GM19043 (cell line): ENCODE measurements around the gene FZR1.

Source experiments
- ATAC-seq: cut with Tn5 transposase; IDR thresholded peaks from one replicate; pipeline ENCODE4 v1.9.1; 2021; ENCODE audit warnings: low read depth; ENCODE audit not compliant: unreplicated experiment

FZR1 gene

DNA sequence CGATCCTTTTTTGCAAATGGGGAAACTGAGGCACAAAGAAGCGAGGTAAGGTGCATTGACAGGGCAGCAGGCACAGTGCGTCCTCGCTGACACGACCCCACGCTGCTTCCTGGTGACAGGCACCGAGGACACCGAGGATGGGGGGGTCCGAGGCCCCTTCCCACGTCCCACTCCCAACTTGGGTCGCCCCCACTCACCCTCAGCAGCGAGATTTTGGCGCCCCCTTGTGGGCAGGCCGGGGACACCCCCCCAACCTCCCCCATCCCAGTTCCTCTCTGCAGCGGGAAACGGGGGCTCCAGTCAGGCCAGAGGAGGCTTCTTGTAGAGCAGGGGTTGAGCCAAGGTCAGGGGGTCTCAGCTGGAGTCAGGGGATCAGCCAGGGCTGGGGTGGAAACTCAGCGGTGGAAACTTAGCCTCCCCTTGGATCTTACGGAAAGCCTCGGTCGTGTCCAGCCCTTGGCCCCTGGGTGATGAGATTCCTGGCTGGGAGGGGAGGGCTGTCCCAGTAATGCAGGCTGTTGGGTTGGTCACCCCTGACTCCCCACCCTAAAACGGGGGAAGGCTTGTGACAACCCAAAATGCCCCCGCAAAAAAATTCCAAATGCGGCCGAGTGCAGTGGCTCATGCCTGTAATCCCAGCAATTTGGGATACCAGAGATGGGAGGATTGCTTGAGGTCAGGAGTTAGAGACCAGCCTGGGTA is 34.0 kb upstream of the FZR1 start:
- ATAC-seq, result no peak

DNA sequence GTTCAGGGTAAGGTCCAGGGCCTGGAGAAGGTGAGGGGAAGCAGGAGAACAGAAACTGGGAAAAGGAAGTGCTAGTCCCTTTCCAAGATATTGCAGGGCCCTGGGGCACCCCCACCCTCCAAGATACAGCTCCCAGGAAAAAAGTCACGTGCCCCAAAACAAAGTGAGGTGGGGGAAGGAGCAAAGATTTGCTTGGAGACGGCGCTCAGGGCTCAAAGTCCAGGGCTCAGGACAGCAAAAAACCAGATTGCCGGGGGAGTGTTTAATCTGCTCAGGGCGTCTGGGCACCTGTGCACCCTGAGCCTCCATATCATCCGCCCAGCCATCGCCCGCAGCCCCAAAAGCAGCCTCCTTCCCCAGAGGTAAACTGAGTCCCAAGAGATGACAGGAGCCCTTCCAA is 32.1 kb upstream of the FZR1 start:
- no peak for ATAC-seq

DNA sequence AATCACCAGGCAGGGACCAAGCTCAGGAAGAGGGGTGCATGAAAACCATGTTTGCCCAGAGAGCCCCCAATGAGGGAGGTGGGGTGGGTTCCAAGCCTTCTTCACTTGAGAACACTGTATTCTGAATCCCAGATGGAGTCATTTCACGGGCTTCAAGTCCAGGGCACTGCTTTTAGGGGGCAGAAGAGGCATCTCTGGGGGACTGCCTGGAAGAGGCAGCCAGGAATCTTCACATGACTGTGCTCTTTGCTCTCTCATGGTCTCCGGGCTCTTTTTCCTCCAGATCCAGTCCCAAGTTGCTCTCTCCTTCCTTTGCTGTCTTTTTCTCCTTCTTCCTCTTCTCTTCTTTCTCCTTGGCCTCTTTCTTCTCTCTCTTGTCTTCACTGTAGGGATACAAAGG is 31.5 kb upstream of the FZR1 start:
- ATAC-seq, result no peak

DNA sequence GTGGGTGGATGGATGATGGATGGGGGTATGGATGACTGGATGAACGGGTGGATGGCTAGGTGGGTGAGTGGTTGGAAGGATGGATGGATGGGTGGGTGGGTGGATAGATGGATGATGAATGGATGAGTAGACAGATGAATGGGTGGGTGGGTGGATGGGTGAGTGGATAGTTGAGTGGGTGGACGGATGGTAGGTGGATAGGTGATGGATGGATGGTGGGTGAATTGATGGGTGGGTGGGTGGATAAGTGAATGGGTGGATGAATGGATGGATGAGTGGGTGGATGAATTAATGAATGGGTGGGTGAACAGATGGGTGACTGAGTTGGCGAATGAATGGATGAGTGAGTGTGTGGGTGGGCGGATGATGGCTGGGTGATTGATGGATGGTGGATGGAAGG is 30.7 kb upstream of the FZR1 start:
- ATAC-seq, result no peak

DNA sequence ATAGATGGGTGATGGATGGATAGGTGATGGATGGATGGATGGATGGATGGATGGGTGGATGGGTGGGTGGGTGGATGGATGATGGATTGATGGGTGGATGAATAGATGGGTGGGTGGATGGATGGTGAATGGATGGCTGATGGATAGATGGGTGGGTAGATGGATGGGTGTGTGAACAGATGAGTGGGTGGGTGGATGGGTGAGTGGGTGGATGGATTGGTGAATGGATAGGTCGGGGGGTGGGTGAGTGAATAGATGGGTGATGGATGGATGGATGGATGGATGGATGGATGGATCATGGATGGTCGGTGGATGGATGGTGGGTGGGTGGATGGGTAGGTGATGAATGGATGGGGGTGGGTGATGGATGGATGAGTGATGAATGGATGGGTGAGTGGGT is 29.3 kb upstream of the FZR1 start:
- no peak for ATAC-seq

DNA sequence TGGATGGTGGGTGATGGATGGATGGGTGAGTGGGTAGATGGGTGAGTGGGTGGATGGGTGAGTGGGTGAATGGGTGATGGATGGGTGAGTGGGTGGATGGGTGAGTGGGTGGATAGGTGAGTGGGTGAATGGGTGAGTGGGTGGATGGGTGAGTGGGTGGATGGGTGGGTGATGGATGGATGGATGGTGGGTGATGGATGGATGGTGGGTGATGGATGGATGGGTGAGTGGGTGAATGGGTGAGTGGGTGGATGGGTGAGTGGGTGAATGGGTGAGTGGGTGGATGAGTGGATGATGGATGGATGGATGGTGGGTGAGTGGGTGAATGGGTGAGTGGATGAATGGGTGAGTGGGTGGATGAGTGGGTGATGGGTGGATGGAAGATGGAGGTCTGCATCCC is 28.6 kb upstream of the FZR1 start:
- ATAC-seq, result no peak

DNA sequence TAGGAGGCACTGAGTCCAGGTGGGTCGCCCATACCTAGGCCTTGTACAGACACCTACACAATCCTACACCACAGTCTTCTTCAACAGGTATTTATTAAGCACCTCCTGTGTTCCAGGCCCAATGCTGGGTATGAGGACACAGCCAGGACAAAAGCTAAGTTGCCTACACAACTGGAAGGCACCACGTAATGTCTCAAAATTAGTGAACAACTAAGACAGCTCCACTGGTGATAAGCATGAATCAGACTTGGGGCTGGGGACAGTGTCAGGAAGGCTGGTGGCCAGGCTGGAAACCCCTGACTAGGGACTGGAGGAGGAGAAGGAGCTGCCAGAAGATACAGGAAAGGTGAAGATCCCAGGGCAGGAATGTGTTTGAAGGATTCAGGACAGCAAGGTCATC is 28.2 kb upstream of the FZR1 start:
- ATAC-seq, result no peak

DNA sequence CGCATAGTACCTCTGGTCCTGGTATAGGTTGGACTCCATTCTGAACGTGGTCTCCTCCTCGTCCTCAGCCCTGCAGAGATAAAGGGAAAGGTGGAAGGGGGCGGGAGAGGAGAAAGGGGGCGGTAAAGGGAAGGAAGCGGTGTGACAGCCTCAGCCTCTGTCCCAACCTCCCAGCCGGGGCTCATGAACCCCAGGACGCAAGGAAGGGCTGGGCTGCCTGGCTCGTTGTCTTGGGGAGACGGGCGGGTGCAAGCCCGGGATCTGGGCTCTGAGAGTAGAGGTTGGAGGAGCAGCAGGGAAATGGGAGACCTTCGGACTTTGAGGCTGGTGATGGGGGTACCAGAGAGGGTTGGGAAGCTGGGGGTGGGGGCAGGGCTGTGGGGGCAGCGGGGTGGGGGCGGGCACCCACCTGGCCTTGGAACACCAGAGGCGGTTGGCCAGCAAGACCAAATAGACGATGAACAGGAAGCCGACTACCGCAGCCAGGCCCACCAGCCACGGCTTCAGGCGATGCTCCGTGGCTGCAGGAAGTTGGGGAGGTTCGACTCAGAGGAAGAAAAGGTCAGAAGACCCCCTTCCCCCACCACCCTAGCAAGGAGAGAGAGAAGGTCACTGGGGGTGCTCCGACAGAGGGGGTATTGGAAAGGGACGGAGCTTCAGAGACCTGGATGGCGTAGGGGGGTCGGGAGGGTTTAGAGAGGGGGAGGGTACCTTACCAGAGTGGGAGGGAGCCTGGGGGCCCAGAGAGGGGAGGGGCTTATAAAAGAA is 27.5 kb upstream of the FZR1 start:
- ATAC-seq, result no peak

DNA sequence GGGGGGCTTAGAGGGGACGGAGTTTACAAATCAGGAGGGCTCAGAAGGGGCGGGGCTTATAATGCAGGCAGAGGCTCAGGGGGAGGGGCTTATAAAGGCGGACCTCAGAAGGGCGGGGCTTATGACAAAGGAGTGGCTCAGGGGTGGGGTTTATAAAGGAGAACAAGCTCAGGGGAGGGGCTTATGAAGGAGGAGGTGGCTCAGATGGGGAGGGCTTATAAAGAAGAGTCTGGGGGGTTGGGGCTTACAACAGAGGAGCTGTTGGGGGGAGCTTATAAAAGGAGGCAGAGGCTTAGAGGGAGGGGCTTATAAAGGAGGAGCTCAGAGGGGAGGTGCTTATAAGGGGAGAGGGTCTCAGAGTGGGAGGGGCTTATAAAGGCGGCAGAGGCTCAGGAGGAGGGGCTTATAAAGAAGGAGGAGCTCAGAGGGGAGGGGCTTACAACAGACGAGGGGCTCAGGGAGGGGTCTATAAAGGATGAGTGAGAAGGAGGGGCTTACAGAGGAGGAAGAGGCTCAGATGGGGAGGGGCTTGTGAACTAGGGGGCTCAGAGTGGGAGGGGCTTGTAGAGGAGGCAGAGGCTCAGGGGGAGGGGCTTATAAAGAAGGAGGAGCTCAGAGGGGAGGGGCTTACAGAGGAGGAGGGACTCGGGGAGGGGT is 26.8 kb upstream of the FZR1 start:
- no peak for ATAC-seq

DNA sequence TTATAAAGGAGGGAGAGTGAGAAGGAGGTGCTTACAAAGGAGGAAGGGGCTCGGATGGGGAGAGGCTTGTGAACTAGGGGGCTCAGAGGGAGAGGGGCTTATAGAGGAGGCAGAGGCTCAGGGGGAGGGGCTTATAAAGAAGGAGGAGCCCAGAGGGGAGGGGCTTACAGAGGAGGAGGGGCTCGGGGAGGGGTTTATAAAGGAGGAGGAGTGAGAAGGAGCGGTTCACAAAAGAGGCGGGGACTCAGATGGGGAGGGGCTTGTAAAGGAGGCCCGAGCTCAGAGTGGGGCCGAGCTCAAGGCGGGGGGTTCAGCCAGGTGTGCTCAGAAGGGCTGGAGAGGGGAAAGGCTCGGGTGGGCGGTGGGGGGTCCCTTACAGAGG is 26.3 kb upstream of the FZR1 start:
- no peak for ATAC-seq

DNA sequence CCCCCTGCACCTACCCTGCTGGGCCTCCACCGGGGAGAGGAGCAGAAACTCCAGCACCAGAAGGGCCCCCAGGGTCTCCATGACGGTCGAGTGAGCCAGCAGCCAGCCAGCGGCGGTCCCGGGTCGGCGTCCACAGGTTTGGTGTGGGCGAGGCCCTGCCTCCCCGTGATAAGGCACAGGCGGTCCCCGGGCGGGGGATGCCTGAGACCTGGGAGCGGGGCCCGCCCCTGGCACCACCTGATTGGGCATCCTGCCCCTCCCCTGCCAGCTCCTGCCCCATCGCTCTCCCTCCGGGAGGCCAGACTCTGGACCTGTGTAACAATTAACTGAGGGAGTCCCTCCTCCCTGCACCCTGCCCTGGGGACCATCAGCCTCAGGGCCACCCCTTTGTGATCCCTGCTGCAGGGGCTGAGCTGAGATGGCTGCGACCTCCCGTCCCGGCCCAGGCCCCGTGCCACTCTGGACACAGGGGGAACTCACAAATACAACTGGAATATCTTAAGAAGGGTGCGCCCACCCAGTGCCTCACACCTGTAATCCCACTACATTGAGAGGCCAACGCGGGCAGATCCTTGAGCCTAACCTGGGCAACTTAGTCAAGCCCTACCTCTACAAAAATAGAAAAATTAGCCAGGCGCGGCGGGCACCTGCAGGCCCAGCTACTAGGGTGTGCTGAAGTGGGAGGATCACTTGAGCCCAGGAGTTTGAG is 25.6 kb upstream of the FZR1 start, which contains the start of gene SMIM24:
TSS of gene SMIM24 (minus strand) at position 143 of the 709 bp plus-strand sequence. CDS start at position 81, 62 bp downstream.
- ATAC-seq, result no peak

DNA sequence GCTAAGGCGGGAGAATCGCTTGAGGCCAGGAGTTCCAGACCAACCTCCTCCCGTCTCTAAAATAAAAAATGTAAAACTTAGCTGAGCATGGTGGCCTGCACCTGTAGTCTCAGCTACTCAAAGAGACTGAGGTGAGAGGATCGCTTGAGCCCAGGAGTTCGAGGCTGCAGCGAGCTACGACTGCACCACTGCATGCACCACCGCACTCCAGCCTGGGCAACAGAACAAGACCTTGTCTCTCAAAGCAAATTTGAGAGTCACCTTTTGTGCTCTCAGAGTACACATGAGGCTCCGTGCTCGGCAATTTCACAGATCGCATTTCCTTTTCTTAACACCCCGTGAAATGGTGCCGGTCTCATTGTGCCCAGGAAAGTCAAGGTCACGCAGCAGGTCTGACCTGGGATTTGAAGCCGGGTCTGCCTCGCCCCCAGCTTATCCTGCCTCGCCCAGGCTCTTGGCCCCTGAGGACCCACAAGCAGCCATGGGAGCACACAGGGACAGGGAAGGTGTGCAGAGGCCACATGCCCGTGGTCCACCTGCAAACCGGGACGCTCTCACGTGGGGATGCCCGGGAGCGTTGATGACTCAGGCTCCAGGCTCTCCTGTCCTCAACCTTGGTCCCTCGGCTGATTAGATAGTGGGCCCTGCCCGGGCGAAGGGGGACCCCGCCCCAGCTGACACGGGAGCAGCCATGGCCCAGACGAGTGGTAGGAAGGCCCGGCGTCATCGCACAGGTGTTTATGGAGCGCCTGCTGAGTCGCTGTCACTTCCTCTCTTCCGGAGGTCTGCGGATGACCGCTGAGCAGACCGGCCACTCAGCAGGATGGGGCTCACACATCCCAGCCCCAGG is 24.6 kb upstream of the FZR1 start:
- no peak for ATAC-seq

DNA sequence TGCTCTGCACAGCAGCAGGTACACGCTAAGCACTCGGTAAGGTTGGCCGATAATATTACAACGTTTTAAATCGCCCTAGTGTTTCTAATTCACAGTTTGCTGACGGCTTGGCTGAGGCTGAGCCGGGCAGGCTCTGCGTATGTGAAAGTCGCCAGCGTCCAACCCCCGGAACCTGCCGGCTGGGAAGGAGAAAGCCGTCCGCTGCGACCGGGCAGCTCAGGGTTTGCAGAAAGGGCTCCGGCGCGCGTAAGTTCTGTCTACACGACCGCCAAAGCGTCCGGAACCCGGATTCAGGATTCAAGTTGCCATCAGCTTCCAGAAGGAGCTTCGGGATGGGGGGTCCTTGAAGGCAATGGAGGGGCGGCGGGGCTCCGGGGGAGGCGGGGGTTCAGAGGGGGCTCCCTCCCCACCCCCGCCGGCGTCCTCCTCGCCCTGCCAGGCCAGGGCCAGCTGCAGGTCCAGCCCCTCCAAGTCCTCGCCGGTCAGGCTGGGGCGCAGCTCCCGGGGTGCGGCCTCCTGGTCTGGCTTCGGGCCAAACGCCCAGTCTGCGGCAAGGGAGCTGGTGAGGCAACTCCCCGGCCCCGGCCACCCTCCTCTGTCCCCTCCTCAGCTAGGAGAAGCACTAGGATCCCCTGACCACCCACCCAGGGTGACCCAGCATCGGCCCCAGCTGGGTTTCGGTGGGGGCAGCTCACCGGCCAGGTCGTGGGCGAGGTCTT is 23.4 kb upstream of the FZR1 start:
- no peak for ATAC-seq

DNA sequence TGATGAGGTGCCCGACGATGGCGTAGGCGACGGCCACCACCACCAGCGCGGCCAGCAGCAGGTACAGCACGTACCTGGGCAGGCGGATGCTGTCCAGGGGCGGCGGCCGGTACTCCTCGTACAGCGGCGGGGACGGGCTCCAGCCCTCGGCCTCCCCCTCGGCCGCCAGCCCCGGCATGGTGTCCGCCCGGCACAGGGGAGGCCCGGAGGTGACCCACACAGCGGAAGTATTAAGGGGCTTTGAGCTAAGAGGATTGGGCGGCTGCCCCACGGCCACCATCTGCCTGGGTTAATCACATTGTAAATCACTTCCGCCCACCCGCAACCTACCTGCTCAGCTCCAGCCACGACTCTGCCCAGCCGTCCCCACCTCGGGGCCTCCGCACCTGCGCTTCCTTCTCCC is 22.9 kb upstream of the FZR1 start, which contains the start of gene SMIM44:
TSS of gene SMIM44 (minus strand) at position 216 of the 403 bp plus-strand sequence. CDS start at position 178, 38 bp downstream.
- ATAC-seq, result no peak

DNA sequence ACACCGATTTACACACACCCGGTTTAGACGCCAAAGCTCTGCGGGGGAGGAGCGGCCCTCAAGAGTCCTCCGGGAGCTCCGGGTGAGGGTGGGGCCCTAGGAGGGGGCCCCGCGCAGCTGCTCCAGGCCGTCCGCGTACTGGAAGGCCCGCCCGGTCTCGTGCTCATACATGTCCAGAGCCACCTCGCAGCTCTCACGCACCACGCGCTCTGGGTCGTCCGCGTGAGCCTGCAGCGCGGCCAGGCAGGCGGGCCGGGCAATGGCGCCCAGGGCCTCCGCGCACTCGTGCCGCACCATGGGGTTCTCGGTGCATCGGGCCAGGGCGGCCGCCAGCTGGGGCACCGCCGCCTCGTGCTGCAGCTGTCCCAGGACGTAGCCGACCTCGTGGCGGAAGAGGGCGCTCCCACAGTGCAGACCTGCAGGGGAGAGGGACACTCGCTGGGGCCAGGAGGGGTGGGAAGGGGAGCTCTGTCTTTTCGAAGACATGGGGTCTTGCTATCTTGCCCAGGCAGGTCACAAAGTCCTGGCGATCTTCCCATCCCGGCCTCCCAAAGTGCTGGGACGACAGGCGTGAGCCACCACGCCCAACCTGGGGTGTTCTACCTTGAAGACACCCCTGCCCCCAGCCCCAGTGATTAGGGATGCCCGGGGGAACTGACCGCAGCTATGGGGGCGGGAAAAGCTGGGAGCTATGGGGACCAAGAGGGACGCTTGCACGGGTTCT is 14.6 kb upstream of the FZR1 start:
- no peak for ATAC-seq

DNA sequence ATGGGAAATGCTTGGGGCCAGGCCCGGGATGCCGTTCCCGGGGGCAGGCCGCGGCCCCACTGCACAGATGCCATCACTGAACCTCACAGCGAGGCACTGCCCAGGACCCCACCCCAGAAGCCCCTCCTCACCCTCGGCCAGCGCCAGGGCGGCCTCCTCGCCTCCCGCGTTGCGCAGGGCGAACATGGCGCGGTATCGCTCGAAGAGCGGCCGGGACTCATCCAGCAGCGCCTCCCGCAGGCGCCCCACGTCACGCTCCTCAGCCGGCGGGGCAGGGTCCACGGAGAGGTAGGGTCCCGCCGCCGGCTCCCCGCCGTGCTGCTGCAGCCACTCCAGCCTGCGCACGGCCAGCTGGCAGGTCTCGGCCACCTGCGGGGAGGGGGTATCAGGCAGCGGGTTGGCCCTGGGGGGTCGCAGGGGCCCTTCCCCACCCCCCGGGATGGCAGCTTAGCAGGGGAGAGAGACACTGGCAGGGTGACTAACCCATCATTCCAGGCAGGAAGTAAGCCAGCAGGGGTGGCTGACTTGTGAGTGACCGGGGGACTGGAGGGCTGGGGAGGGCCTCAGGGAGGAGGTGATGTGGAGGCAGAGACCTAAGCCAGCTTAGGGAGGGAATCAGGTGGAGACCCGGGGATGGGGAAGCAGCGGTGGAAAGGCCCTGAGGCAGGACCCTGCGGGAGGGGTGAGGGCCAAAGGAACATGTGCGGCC is 13.8 kb upstream of the FZR1 start:
- ATAC-seq, result no peak

DNA sequence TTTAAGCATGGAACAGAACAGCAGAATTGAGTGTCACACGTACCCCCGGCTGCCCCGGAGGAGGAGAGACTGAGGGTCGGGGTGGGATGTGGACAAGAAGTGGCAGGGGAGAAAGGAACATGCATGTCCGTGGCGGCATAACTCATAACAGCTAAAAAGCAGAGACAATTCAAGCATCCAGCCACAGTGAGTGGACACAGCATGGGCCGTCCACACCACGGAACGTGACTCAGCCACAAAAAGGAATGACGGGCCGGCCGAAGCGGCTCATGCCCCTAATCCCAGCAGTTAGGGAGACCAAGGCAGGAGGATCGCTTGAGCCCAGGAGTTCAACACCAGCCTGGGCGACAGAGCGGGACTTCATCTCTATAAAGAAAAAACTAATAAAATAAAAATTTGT is 13.2 kb upstream of the FZR1 start:
- ATAC-seq, result no peak

DNA sequence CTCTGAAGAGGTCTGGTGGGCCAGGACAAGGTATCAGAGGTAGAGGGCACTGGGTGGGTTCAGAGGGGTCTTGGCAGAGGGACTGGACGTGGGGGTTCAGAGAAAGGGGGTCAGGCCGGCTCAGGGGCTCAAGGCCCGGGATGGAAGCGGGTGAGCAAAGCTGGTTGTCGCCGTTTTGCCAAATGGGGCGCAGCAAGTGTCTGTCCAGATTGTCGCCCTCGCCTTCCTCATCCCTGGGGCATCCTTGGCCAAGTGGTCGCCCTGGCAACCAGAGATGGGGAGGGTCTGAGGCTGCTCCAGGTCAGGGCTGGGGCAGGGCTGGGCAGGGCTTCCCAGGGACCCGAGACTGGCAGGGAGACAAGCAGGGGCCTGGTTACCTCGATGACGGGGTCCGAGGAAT is 12.5 kb upstream of the FZR1 start:
- no peak for ATAC-seq
